ENCODE results near the gene ALS2CL. TPM values are rescaled to one million over a fixed set of nuclear protein-coding genes. Genes with fewer than 3 reads are reported as not detected.

Gene ALS2CL
- total RNA-seq, 6 experiments from 2014 or later: 1.7 to 3.9 (median 2.4) TPM

DNA sequence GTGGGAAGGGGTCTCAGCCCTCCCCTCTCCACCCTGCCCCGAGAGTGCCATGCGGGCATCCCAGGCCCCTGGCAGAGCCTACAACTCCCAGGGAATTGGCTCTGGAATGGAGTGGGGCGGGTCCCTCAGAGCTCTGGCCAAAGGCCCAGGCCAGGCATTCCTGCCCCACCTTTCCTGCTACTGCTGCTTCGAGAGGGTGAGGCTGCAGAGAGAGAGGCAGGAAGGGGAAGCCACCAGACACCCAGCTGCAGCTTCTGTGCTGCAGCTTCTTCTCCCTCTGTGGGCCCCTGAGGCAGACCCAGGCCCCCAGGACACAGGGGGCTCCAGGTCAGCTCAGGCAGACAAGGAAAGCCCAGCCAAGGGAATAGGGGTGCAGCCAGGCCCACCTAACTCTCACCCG lies 2.7 kb downstream of the ALS2CL start:
- no peak for DNase-seq
- Mint-ChIP-seq H3K4me1 (ENCODE audit: low read depth) (peaks cover 8% of the 10 kb centered on the region), H3K27ac (no peak overlapping the region), H3K9me3 (no peaks in the 10 kb centered on the region), H3K27me3 (ENCODE audit: insufficient read depth) (peaks cover 9% of the 10 kb centered on the region), H3K4me3 (no peak overlapping the region), H3K36me3 (ENCODE audit: low read depth) (no peaks in the 10 kb centered on the region)
- TF ChIP-seq, protein P1, sequence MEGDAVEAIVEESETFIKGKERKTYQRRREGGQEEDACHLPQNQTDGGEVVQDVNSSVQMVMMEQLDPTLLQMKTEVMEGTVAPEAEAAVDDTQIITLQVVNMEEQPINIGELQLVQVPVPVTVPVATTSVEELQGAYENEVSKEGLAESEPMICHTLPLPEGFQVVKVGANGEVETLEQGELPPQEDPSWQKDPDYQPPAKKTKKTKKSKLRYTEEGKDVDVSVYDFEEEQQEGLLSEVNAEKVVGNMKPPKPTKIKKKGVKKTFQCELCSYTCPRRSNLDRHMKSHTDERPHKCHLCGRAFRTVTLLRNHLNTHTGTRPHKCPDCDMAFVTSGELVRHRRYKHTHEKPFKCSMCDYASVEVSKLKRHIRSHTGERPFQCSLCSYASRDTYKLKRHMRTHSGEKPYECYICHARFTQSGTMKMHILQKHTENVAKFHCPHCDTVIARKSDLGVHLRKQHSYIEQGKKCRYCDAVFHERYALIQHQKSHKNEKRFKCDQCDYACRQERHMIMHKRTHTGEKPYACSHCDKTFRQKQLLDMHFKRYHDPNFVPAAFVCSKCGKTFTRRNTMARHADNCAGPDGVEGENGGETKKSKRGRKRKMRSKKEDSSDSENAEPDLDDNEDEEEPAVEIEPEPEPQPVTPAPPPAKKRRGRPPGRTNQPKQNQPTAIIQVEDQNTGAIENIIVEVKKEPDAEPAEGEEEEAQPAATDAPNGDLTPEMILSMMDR (IDR thresholded peaks at IDR 0.05): no peak

DNA sequence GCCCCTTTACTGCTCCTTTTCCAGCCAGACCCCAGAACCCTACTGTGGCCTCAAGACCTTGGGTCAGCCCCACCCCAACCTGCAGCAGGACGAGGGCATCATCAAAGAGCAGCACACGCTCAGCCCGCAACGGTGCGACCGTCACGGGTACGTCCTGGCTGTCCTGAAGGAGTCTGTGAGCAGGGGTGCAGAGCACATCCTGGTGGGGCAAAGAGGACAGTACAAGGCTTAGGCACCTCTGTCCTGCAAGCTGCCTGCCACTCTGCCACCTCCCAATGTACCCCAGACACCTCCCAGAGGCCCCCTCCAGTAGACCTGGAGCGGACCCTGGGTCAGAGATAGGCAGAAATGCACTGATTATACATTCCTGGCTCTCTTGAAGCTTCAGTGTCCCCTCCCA lies 8.0 kb downstream of the ALS2CL start:
- Mint-ChIP-seq H3K4me1 (ENCODE audit: low read depth) (no peaks in the 10 kb centered on the region), H3K27ac (no peak overlapping the region), H3K9me3 (no peaks in the 10 kb centered on the region), H3K36me3 (ENCODE audit: low read depth) (no peaks in the 10 kb centered on the region), H3K27me3 (ENCODE audit: insufficient read depth) (peaks cover 17% of the 10 kb centered on the region), H3K4me3 (no peak overlapping the region)
- TF ChIP-seq, protein P1 (IDR thresholded peaks at IDR 0.05): no peak
- DNase-seq: no peak

DNA sequence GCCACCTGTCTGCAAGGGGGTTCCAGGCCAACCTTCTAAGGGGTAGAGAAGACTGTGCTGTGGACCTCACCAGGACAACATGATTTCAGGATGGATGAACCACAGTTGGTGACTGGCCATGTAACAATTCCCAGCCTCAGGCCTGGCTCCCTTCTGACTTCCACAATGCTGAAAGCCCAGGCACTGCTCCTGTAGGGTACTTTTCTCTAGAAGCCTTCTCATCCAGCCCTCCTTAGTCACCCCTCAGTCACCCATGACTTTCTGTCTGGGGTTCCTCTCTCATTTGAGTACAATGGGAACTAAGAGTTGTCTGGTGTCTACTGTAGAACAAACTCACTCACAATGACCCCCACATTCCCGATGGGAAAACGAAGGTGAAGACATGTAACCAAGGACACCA lies 8.6 kb downstream of the ALS2CL start:
- Mint-ChIP-seq H3K9me3 (no peaks in the 10 kb centered on the region), H3K27me3 (ENCODE audit: insufficient read depth) (peaks cover 18% of the 10 kb centered on the region), H3K4me3 (no peak overlapping the region), H3K27ac (no peak overlapping the region), H3K36me3 (ENCODE audit: low read depth) (no peaks in the 10 kb centered on the region), H3K4me1 (ENCODE audit: low read depth) (no peaks in the 10 kb centered on the region)
- peak; percentile 16 for DNase-seq
- TF ChIP-seq, protein P1 (IDR thresholded peaks at IDR 0.05): no peak

DNA sequence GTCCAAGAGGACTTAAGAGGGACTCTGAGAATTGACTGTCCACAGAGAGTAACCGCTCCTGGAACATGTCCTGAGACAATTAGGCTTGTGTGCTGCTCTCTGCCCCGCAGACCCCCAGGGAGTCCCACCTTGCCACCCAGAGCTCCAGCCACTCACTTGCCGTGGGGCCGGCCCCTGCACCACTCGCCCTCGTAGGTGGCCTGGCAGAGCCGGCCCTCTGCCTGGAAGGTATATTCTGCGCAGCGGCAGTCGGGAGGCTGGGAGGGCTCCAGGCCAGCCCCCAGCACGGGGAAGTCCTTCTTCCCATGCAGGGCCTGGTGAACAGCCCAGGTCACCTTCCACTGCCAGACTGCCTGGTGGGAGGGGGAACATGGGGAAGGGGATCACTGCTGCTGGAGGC lies 10.5 kb downstream of the ALS2CL start:
- TF ChIP-seq, protein P1 (IDR thresholded peaks at IDR 0.05): no peak
- no peak for DNase-seq
- no peak overlapping the region for H3K4me3 Mint-ChIP-seq
- no peak overlapping the region for H3K27ac Mint-ChIP-seq
- no peaks in the 10 kb centered on the region for H3K4me1 Mint-ChIP-seq (ENCODE audit: low read depth)
- H3K27me3 Mint-ChIP-seq (ENCODE audit: insufficient read depth): peaks cover 21% of the 10 kb centered on the region
- H3K36me3 Mint-ChIP-seq (ENCODE audit: low read depth): no peaks in the 10 kb centered on the region
- H3K9me3 Mint-ChIP-seq: no peaks in the 10 kb centered on the region

DNA sequence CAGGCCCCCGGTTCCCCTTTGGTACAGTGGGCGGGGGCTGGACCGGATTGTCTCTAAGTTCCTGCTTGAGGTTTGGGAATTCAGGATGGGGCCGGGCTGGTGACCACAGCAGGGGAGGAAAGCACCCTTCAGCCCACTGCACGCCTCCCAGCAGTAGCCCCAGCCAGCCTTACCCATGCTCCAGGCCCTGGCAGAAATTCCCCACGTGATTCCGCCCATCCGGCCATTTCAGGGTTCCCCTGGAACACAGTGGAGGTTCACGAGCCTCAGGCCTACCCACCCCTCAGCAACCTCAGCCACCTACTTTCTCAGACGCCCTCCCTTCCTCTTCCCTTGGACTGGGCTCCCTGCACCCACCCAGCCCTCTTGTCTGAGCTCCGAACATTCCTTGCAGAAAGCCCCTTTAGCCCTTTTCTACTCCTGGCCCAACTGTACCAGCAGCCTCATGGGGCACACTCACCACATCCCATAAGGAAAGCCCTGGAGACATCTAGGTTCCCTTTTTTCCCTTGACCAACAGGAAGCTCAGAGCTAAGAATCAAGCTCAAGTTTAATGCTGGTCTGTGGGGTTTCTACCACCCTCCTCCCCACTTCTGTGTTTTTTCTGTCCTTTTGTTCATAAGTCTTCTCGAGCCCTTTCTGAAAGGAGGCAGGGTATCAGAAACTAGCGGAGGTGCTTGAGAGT lies 11.5 kb downstream of the ALS2CL start:
- Mint-ChIP-seq H3K36me3 (ENCODE audit: low read depth) (no peaks in the 10 kb centered on the region), H3K9me3 (no peaks in the 10 kb centered on the region)

More for the DNA sequence above, 11.5 kb downstream of the ALS2CL start:
- H3K27ac Mint-ChIP-seq: no peak overlapping the region
- no peak overlapping the region for H3K4me3 Mint-ChIP-seq
- no peaks in the 10 kb centered on the region for H3K4me1 Mint-ChIP-seq (ENCODE audit: low read depth)
- TF ChIP-seq, protein P1 (IDR thresholded peaks at IDR 0.05): no peak
- no peak for DNase-seq
- H3K27me3 Mint-ChIP-seq (ENCODE audit: insufficient read depth): peaks cover 21% of the 10 kb centered on the region

All from HFFc6 (cell line).